Right forelimb (tissue), 1 donor: Measurements from ENCODE around the gene SLC25A48.
"Not testable (repeated sequence)": the region's sequence is repeated elsewhere in the genome, so short reads cannot be mapped to it uniquely, and the experiment has no call there.

Source experiments
- DNase-seq: peaks from one replicate; pipeline ENCODE4 v3.0.0-alpha.2; 2018

Gene SLC25A48

GRCh38 chr5:135830384-135830700, 4.1 kb upstream of the SLC25A48 start:
- no peak for DNase-seq

- no peak for DNase-seq
These were observed 3.6 kb upstream of the SLC25A48 start for GRCh38 chr5:135830876-135831275.

- no peak for DNase-seq
These were observed 3.0 kb upstream of the SLC25A48 start for GRCh38 chr5:135831439-135831838.

- DNase-seq = no peak
These were observed 2.5 kb upstream of the SLC25A48 start for GRCh38 chr5:135831851-135832555.

- peak; percentile 27 for DNase-seq
These were observed 1.2 kb upstream of the SLC25A48 start for GRCh38 chr5:135832941-135833920.

- no peak for DNase-seq
These were observed 363 bp upstream of the SLC25A48 start for GRCh38 chr5:135833961-135834638.

- peak; percentile 20 for DNase-seq
These were observed 1.3 kb downstream of the SLC25A48 start for GRCh38 chr5:135835766-135836165.

- peak; percentile 21 for DNase-seq
These were observed 3.9 kb downstream of the SLC25A48 start for GRCh38 chr5:135838395-135838794.

GRCh38 chr5:135839566-135839965, 5.1 kb downstream of the SLC25A48 start:
- DNase-seq = no peak

GRCh38 chr5:135840959-135841358, 6.5 kb downstream of the SLC25A48 start:
- DNase-seq = no peak

- no peak for DNase-seq
These were observed 8.3 kb downstream of the SLC25A48 start for GRCh38 chr5:135842737-135843136.

- no peak for DNase-seq
These were observed 9.3 kb downstream of the SLC25A48 start for GRCh38 chr5:135843571-135844337.

GRCh38 chr5:135846311-135846710, 11.8 kb downstream of the SLC25A48 start:
- DNase-seq = no peak

GRCh38 chr5:135847976-135848375, 13.5 kb downstream of the SLC25A48 start:
- DNase-seq = no peak

- no peak for DNase-seq
These were observed 15.8 kb downstream of the SLC25A48 start for GRCh38 chr5:135850231-135850630.

- DNase-seq = no peak
These were observed 16.2 kb downstream of the SLC25A48 start for GRCh38 chr5:135850671-135851070.

GRCh38 chr5:135851186-135851914, 16.9 kb downstream of the SLC25A48 start:
- DNase-seq = no peak

GRCh38 chr5:135851915-135852845, 17.7 kb downstream of the SLC25A48 start:
- DNase-seq = no peak

GRCh38 chr5:135857630-135858311, 23.3 kb downstream of the SLC25A48 start:
- no peak for DNase-seq

GRCh38 chr5:135859186-135859585, 24.7 kb downstream of the SLC25A48 start:
- DNase-seq = not testable (repeated sequence)
